H9 (cell line): ENCODE results near the gene GID8. TPM values are rescaled to one million over a fixed set of nuclear protein-coding genes. Genes with fewer than 3 reads are reported as not detected.

Experiments
- DNase-seq: peaks from one replicate; pipeline ENCODE4 v3.0.0-alpha.2; 2017
- H2AFZ ChIP-seq: one replicate; pipeline ENCODE4 v1.6.1; 2013; ENCODE audit warnings: mild to moderate bottlenecking, low read length, control low read depth, moderate library complexity
- H2AK5ac ChIP-seq: 2 replicates; pipeline ENCODE4 v1.6.1; 2013; ENCODE audit warnings: low read length, control low read depth, mixed read lengths; ENCODE audit not compliant: insufficient read length
- H2BK120ac ChIP-seq: one replicate; pipeline ENCODE4 v1.6.1; 2013; ENCODE audit warnings: low read depth, mild to moderate bottlenecking, low read length, control low read depth, inconsistent platforms; ENCODE audit not compliant: poor library complexity, severe bottlenecking
- H2BK12ac ChIP-seq: 2 replicates; pipeline ENCODE4 v1.6.1; 2013; ENCODE audit warnings: low read length, control low read depth, mixed read lengths, low read depth; ENCODE audit not compliant: insufficient read length
- H2BK15ac ChIP-seq: 2 replicates; pipeline ENCODE4 v1.6.1; 2013; ENCODE audit warnings: low read depth, low read length, control low read depth
- H2BK20ac ChIP-seq: one replicate; pipeline ENCODE4 v1.6.1; 2013; ENCODE audit warnings: low read depth, mild to moderate bottlenecking, low read length, control low read depth, inconsistent platforms; ENCODE audit not compliant: poor library complexity, severe bottlenecking
- H2BK5ac ChIP-seq: 2 replicates; pipeline ENCODE4 v1.6.1; 2013; ENCODE audit warnings: low read length, control low read depth, mixed read lengths; ENCODE audit not compliant: insufficient read length
- H3K14ac ChIP-seq: 2 replicates; pipeline ENCODE4 v1.6.1; 2013; ENCODE audit warnings: low read length, control low read depth; ENCODE audit not compliant: insufficient read depth
- H3K18ac ChIP-seq: 2 replicates; pipeline ENCODE4 v1.6.1; 2013; ENCODE audit warnings: low read depth, mild to moderate bottlenecking, mixed read lengths, low read length, control low read depth; ENCODE audit not compliant: insufficient read length
- H3K23ac ChIP-seq: 2 replicates; pipeline ENCODE4 v1.6.1; 2013; ENCODE audit warnings: low read length, control low read depth, mixed read lengths, low read depth; ENCODE audit not compliant: insufficient read length
- H3K23me2 ChIP-seq: 2 replicates; pipeline ENCODE4 v1.6.1; 2013; ENCODE audit warnings: low read depth, mild to moderate bottlenecking, mixed read lengths, low read length, control low read depth; ENCODE audit not compliant: insufficient read length, poor library complexity, severe bottlenecking
- H3K27ac ChIP-seq: 2 replicates; pipeline ENCODE4 v1.5.1; 2013; ENCODE audit warnings: low read length, control low read depth, mixed read lengths, low read depth; ENCODE audit not compliant: insufficient read length
- H3K27me3 ChIP-seq: 2 replicates; pipeline ENCODE4 v1.6.1; 2013; ENCODE audit warnings: low read length, control low read depth, inconsistent platforms; ENCODE audit not compliant: insufficient read depth
- H3K4ac ChIP-seq: 2 replicates; pipeline ENCODE4 v1.6.1; 2013; ENCODE audit warnings: low read depth, mild to moderate bottlenecking, control low read depth, inconsistent platforms, low read length, moderate library complexity
- H3K4me1 ChIP-seq: 2 replicates; pipeline ENCODE4 v1.6.1; 2013; ENCODE audit warnings: low read length, control low read depth, inconsistent platforms; ENCODE audit not compliant: insufficient read depth
- H3K4me2 ChIP-seq: 2 replicates; pipeline ENCODE4 v1.6.1; 2013; ENCODE audit warnings: low read length, control low read depth, mixed read lengths; ENCODE audit not compliant: insufficient read length, insufficient read depth
- H3K56ac ChIP-seq: 2 replicates; pipeline ENCODE4 v1.6.1; 2013; ENCODE audit warnings: low read depth, mild to moderate bottlenecking, mixed read lengths, low read length, control low read depth; ENCODE audit not compliant: insufficient read length
- H3K79me1 ChIP-seq: 2 replicates; pipeline ENCODE4 v1.6.1; 2013; ENCODE audit warnings: low read depth, mild to moderate bottlenecking, moderate library complexity, low read length, control low read depth, inconsistent platforms; ENCODE audit not compliant: insufficient read depth, poor library complexity, severe bottlenecking
- H3K79me2 ChIP-seq: 2 replicates; pipeline ENCODE4 v1.6.1; 2013; ENCODE audit warnings: low read length, control low read depth, inconsistent platforms; ENCODE audit not compliant: insufficient read depth
- H3K9ac ChIP-seq: 2 replicates; pipeline ENCODE4 v1.6.1; 2013; ENCODE audit warnings: low read length, control low read depth, mixed read lengths; ENCODE audit not compliant: insufficient read length; ENCODE audit errors: extremely low read depth
- H3K9me3 ChIP-seq: one replicate; pipeline ENCODE4 v1.6.1; 2013; ENCODE audit warnings: low read depth, low read length, inconsistent platforms; ENCODE audit not compliant: control insufficient read depth
- H3T11ph ChIP-seq: one replicate; pipeline ENCODE4 v1.6.1; 2013; ENCODE audit warnings: mild to moderate bottlenecking, low read length, control low read depth, inconsistent platforms
- H4K20me1 ChIP-seq: one replicate; pipeline ENCODE4 v1.6.1; 2013; ENCODE audit not compliant: control insufficient read depth, insufficient read length, insufficient read depth
- H4K5ac ChIP-seq: 2 replicates; pipeline ENCODE4 v1.6.1; 2013; ENCODE audit warnings: low read depth, mild to moderate bottlenecking, mixed read lengths, low read length, control low read depth; ENCODE audit not compliant: insufficient read length
- H4K8ac ChIP-seq: replicated peaks from 2 replicates; pipeline ENCODE4 v1.6.1; 2013; ENCODE audit warnings: low read length, control low read depth, mixed read lengths, low read depth; ENCODE audit not compliant: insufficient read length
- H4K91ac ChIP-seq: 2 replicates; pipeline ENCODE4 v1.6.1; 2013; ENCODE audit warnings: low read depth, mild to moderate bottlenecking, moderate library complexity, mixed read lengths, low read length, control low read depth; ENCODE audit not compliant: insufficient read length
- H3K27ac Mint-ChIP-seq, 3 experiments: 2 replicates in 2 of 3; 3 replicates in 1 of 3; pipeline ENCODE4 v1.8.0; 2020 to 2021; ENCODE audit warnings: mixed read lengths in 3 of 3, mild to moderate bottlenecking in 1 of 3, moderate library complexity in 1 of 3
- H3K27me3 Mint-ChIP-seq: 2 replicates; pipeline ENCODE4 v1.8.0; 2021; ENCODE audit warnings: low read depth, mild to moderate bottlenecking, moderate library complexity, mixed read lengths
- H3K36me3 Mint-ChIP-seq, 3 experiments: 2 replicates in 2 of 3; 3 replicates in 1 of 3; pipeline ENCODE4 v1.8.0; 2020 to 2021; ENCODE audit warnings: low read depth in 3 of 3, mixed read lengths in 3 of 3; ENCODE audit not compliant: insufficient read depth in 1 of 3
- H3K4me1 Mint-ChIP-seq, 2 experiments: 2 replicates each; pipeline ENCODE4 v1.8.0; 2020; ENCODE audit warnings: mixed read lengths in 2 of 2
- H3K4me3 Mint-ChIP-seq, 2 experiments: 2 replicates in 1 of 2; 3 replicates in 1 of 2; pipeline ENCODE4 v1.8.0; 2020 to 2021; ENCODE audit warnings: mild to moderate bottlenecking in 2 of 2, mixed read lengths in 2 of 2, moderate library complexity in 1 of 2
- H3K9me3 Mint-ChIP-seq, 2 experiments: 2 replicates in 1 of 2; 3 replicates in 1 of 2; pipeline ENCODE4 v1.8.0; 2020; ENCODE audit warnings: mild to moderate bottlenecking in 2 of 2, mixed read lengths in 2 of 2, moderate library complexity in 1 of 2
- CTCF ChIP-seq: fragments of 200-600 bp; sonication (generic); conservative IDR thresholded peaks from 3 replicates; pipeline ENCODE4 v1.8.0; 2021; ENCODE audit warnings: antibody characterized with exemption, mild to moderate bottlenecking
- WGBS: extraction: QIAGEN DNeasy Blood & Tissue Kit; methylation state at CpG from one replicate; pipeline ENCODE4 v1.1.7; 2013; ENCODE audit warnings: missing lambda C conversion rate, low lambda C conversion rate, mixed read lengths; ENCODE audit not compliant: insufficient read length; ENCODE audit errors: extremely low coverage; 5-methylcytosine and 5-hydroxymethylcytosine counted together
- total RNA-seq: library from RNA; stranded (reverse); gene quantifications from 2 replicates; pipeline ENCODE4 v1.2.1, GENCODE V29; 2021

The GID8 gene
- total RNA-seq, 1 experiment from 2014 or later: 60.9 TPM

GRCh38 chr20:62914436-62914835, 23.5 kb upstream of the GID8 start:
- peak overlapping the region; percentile 26; the same call in 1 of the 2 replicates for H3K14ac ChIP-seq
- H3K27me3 ChIP-seq: no peaks in the 10 kb centered on the region
- no peaks in the 10 kb centered on the region for H4K20me1 ChIP-seq
- H3K9me3 ChIP-seq: no peaks in the 10 kb centered on the region
- H3K56ac ChIP-seq: no peak overlapping the region
- H4K5ac ChIP-seq: no peak overlapping the region
- H3K79me2 ChIP-seq: peaks cover 77% of the 10 kb centered on the region
- no CpG with 5 or more reads among the region's 9 CpGs for WGBS
- H3K27me3 Mint-ChIP-seq: no peaks in the 10 kb centered on the region
- H4K91ac ChIP-seq: no peak overlapping the region
- H2AK5ac ChIP-seq: no peak overlapping the region
- DNase-seq: no peak
- H2BK15ac ChIP-seq: no peak overlapping the region
- peaks cover 47 to 53% of the 10 kb centered on the region in 2 experiments for H3K4me1 Mint-ChIP-seq
- peak overlapping the region; percentile 30 for H2BK120ac ChIP-seq
- H3K36me3 Mint-ChIP-seq: peaks cover 32 to 38% (median 36%) of the 10 kb centered on the region in 3 experiments
- peaks cover 15% of the 10 kb centered on the region for H3K79me1 ChIP-seq
- H3K9ac ChIP-seq: no peak overlapping the region
- no peaks in the 10 kb centered on the region for H3K9me3 Mint-ChIP-seq
- H3K27ac ChIP-seq: no peak overlapping the region
- H3K18ac ChIP-seq: peak overlapping the region; percentile 5
- H3K23me2 ChIP-seq: no peaks in the 10 kb centered on the region
- H3K4ac ChIP-seq: no peak overlapping the region
- no peak overlapping the region for H3K27ac Mint-ChIP-seq
- H3K4me2 ChIP-seq: no peak overlapping the region
- H3K4me1 ChIP-seq: peaks cover 19% of the 10 kb centered on the region
- TF ChIP-seq CTCF: no peak
- no peak overlapping the region for H2AFZ ChIP-seq
- H3T11ph ChIP-seq: no peak overlapping the region
- H3K4me3 Mint-ChIP-seq: no peak overlapping the region
- H3K23ac ChIP-seq: no peak overlapping the region
- H4K8ac ChIP-seq: no peak overlapping the region
- H2BK5ac ChIP-seq: no peak overlapping the region
- H2BK12ac ChIP-seq: no peak overlapping the region
- H2BK20ac ChIP-seq: no peak overlapping the region
